Measurements from ENCODE around the gene DACT1. TPM values are rescaled to one million over a fixed set of nuclear protein-coding genes. Genes with fewer than 3 reads are reported as not detected.

The DACT1 gene
- total RNA-seq, 2 donors from 2014 or later = 11.3 to 15.1 TPM

DNA sequence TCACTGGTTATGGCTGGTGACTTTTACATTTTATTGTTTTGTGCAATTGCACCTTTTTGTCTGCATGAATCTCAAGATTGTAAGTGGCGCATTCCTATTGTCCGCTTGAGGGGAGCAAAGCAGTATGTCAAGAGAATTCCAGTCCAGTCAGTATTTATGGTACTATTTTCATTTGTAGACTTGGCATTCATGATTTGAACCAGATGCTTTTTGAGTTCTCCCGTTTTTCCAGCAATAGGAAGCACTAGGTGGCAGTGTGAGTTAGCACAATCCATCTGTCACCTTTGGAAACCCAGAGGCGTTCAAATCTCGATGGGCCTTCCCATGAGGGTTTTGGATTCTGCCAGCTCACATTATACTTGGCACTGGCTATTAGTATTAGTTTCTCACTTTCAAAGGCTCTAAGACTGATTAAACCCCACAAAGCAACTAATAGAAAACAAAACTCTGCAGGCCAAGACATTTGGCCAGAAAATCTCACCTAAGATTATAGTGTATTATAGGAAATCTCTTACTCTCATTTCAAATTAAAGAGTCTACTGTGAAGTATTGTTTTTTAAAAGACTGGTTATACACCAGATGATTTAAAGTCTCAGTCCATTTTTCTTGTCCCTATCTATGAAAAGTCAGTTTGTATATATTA lies 2.2 kb downstream of the DACT1 start:
- peaks cover 0 to 10% of the 10 kb centered on the region in 2 donors for H3K36me3 Mint-ChIP-seq (ENCODE audit: insufficient read depth in 2 of 2)
- peaks cover 63% of the 10 kb centered on the region for H3K4me1 Mint-ChIP-seq (ENCODE audit: low read depth)
- peaks cover 8% of the 10 kb centered on the region for H3K27me3 Mint-ChIP-seq (ENCODE audit: low read depth)
- no peaks in the 10 kb centered on the region for H3K9me3 Mint-ChIP-seq
- peak overlapping the region; percentile 28 for H3K27ac Mint-ChIP-seq
- peak overlapping the region; percentile 87 to 89 for H3K4me3 Mint-ChIP-seq
- ATAC-seq (replicated peaks in 1 of 2) = no peak
- peak in 1 of 2 donors; percentile 15 for DNase-seq

GRCh38 chr14:58640959-58641358 lies 3.2 kb downstream of the DACT1 start:
- Mint-ChIP-seq H3K36me3 (ENCODE audit: insufficient read depth in 2 of 2) (peaks cover 0 to 19% of the 10 kb centered on the region in 2 donors), H3K4me3 (peak overlapping the region; percentile 28 to 89), H3K27me3 (ENCODE audit: low read depth) (peaks cover 2% of the 10 kb centered on the region), H3K4me1 (ENCODE audit: low read depth) (peaks cover 56% of the 10 kb centered on the region), H3K27ac (no peak overlapping the region), H3K9me3 (no peaks in the 10 kb centered on the region)
- no peak for DNase-seq
- no peak for ATAC-seq (replicated peaks in 1 of 2)

DNA sequence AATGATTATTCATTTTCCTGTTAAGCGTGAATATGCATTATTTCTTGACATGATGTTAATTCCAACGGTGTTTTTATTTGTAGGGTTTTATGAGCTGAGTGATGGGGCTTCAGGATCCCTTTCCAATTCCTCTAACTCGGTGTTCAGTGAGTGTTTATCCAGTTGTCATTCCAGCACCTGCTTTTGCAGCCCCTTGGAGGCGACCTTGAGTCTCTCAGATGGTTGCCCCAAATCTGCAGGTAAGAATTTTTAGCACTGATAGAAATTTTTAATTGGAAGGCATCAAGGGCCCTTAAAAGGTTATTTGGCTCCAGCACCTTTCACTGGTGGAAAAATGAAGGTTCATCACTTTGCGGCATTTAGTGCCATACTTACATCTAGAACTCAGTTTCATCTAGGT lies 3.7 kb downstream of the DACT1 start:
- Mint-ChIP-seq H3K27ac (no peak overlapping the region), H3K4me1 (ENCODE audit: low read depth) (peaks cover 50% of the 10 kb centered on the region)
- ATAC-seq (replicated peaks in 1 of 2) = no peak

GRCh38 chr14:58643366-58643765 lies 5.6 kb downstream of the DACT1 start:
- no peaks in the 10 kb centered on the region for H3K9me3 Mint-ChIP-seq

More for the DNA sequence above, 3.7 kb downstream of the DACT1 start:
- no peak for DNase-seq
- peaks cover 0 to 20% of the 10 kb centered on the region in 2 donors for H3K36me3 Mint-ChIP-seq (ENCODE audit: insufficient read depth in 2 of 2)
- no peaks in the 10 kb centered on the region for H3K27me3 Mint-ChIP-seq (ENCODE audit: low read depth)
- no peak overlapping the region for H3K4me3 Mint-ChIP-seq
- no peaks in the 10 kb centered on the region for H3K9me3 Mint-ChIP-seq

DNA sequence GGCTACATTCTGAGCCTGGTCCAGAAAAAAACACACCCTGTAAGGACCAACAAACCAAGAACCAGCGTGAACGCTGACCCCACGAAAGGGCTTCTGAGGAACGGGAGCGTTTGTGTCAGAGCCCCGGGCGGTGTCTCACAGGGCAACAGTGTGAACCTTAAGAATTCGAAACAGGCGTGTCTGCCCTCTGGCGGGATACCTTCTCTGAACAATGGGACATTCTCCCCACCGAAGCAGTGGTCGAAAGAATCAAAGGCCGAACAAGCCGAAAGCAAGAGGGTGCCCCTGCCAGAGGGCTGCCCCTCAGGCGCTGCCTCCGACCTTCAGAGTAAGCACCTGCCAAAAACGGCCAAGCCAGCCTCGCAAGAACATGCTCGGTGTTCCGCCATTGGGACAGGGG lies 7.9 kb downstream of the DACT1 start:
- DNase-seq = no peak
- peaks cover 0 to 25% of the 10 kb centered on the region in 2 donors for H3K36me3 Mint-ChIP-seq (ENCODE audit: insufficient read depth in 2 of 2)
- H3K4me1 Mint-ChIP-seq (ENCODE audit: low read depth) = peaks cover 33% of the 10 kb centered on the region
- no peak overlapping the region for H3K27ac Mint-ChIP-seq
- H3K4me3 Mint-ChIP-seq = no peak overlapping the region
- no peaks in the 10 kb centered on the region for H3K27me3 Mint-ChIP-seq (ENCODE audit: low read depth)
- ATAC-seq (replicated peaks in 1 of 2) = no peak
- H3K9me3 Mint-ChIP-seq = no peaks in the 10 kb centered on the region

More at GRCh38 chr14:58643366-58643765, 5.6 kb downstream of the DACT1 start:
- Mint-ChIP-seq H3K4me3 (no peak overlapping the region), H3K27me3 (ENCODE audit: low read depth) (no peaks in the 10 kb centered on the region), H3K36me3 (ENCODE audit: insufficient read depth in 2 of 2) (peaks cover 0 to 26% of the 10 kb centered on the region in 2 donors), H3K27ac (no peak overlapping the region), H3K4me1 (ENCODE audit: low read depth) (peaks cover 45% of the 10 kb centered on the region)
- DNase-seq (no peak), ATAC-seq (replicated peaks in 1 of 2) (no peak)

GRCh38 chr14:58646479-58646878 lies 8.7 kb downstream of the DACT1 start:
- H3K27ac Mint-ChIP-seq = no peak overlapping the region
- H3K4me1 Mint-ChIP-seq (ENCODE audit: low read depth) = peaks cover 32% of the 10 kb centered on the region
- ATAC-seq (replicated peaks in 1 of 2) = no peak

GRCh38 chr14:58647777-58648176 lies 10.0 kb downstream of the DACT1 start:
- DNase-seq (no peak), ATAC-seq (replicated peaks in 1 of 2) (no peak)
- no peak overlapping the region for H3K4me3 Mint-ChIP-seq
- peaks cover 24% of the 10 kb centered on the region for H3K4me1 Mint-ChIP-seq (ENCODE audit: low read depth)
- no peak overlapping the region for H3K27ac Mint-ChIP-seq
- peaks cover 0 to 20% of the 10 kb centered on the region in 2 donors for H3K36me3 Mint-ChIP-seq (ENCODE audit: insufficient read depth in 2 of 2)
- H3K27me3 Mint-ChIP-seq (ENCODE audit: low read depth) = no peaks in the 10 kb centered on the region
- no peaks in the 10 kb centered on the region for H3K9me3 Mint-ChIP-seq

More at GRCh38 chr14:58646479-58646878, 8.7 kb downstream of the DACT1 start:
- DNase-seq = no peak
- Mint-ChIP-seq H3K36me3 (ENCODE audit: insufficient read depth in 2 of 2) (peaks cover 0 to 23% of the 10 kb centered on the region in 2 donors), H3K9me3 (no peaks in the 10 kb centered on the region), H3K4me3 (no peak overlapping the region), H3K27me3 (ENCODE audit: low read depth) (no peaks in the 10 kb centered on the region)

DNA sequence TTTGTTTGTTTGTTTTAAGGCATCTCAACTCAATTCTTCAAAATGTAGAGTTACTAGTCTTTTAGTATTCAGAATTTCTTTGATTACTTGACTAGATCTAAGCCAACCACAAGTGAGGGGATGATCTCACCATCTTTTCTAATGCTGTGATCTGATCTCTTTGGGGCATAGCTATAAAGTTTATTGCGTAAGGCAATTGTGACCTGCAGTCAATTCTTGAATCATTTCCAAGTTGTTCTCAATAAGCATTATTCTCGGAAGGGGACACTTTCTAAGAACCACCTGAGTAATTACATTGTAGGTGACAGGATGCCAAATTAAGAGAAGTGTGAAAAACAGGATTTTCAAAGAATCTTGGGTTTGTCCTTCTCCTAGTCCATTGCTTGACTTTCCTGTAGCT lies 13.1 kb downstream of the DACT1 start:
- Mint-ChIP-seq H3K9me3 (no peaks in the 10 kb centered on the region), H3K4me1 (ENCODE audit: low read depth) (peaks cover 14% of the 10 kb centered on the region), H3K36me3 (ENCODE audit: insufficient read depth in 2 of 2) (peaks cover 0 to 12% of the 10 kb centered on the region in 2 donors), H3K27ac (no peak overlapping the region), H3K27me3 (ENCODE audit: low read depth) (no peaks in the 10 kb centered on the region), H3K4me3 (no peak overlapping the region)
- DNase-seq (no peak), ATAC-seq (replicated peaks in 1 of 2) (peak; percentile 50 to 76)

GRCh38 chr14:58656671-58657411 lies 19.1 kb downstream of the DACT1 start:
- H3K9me3 Mint-ChIP-seq = no peaks in the 10 kb centered on the region
- H3K27ac Mint-ChIP-seq = no peak overlapping the region
- H3K4me1 Mint-ChIP-seq (ENCODE audit: low read depth) = peaks cover 17% of the 10 kb centered on the region
- no peak overlapping the region for H3K4me3 Mint-ChIP-seq
- H3K27me3 Mint-ChIP-seq (ENCODE audit: low read depth) = no peaks in the 10 kb centered on the region
- DNase-seq (no peak), ATAC-seq (replicated peaks in 1 of 2) (no peak)
- H3K36me3 Mint-ChIP-seq (ENCODE audit: insufficient read depth in 2 of 2) = peaks cover 0 to 9% of the 10 kb centered on the region in 2 donors

DNA sequence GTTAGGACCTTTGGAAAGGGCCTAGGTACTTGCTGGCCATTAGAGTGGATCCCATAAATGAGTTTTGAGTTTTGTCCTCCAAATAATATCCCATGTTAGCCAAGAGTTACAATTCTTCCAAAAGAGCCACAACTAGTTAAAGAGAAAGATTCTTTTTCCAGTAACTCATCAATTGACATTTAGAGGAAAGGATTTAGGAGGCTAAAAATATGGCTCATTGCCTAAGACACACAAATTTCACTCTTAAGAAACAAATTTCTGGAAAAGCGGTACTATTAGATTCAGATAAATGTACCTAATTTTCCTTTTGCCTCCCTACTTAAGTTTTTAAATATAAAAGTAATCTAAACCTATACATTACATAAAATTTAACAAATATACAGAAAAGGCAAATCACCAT lies 21.3 kb downstream of the DACT1 start:
- Mint-ChIP-seq H3K27me3 (ENCODE audit: low read depth) (no peaks in the 10 kb centered on the region), H3K4me1 (ENCODE audit: low read depth) (peaks cover 39% of the 10 kb centered on the region), H3K27ac (no peak overlapping the region), H3K9me3 (no peaks in the 10 kb centered on the region), H3K4me3 (no peak overlapping the region), H3K36me3 (ENCODE audit: insufficient read depth in 2 of 2) (peaks cover 0 to 9% of the 10 kb centered on the region in 2 donors)
- DNase-seq (no peak), ATAC-seq (replicated peaks in 1 of 2) (no peak)

- H3K27me3 Mint-ChIP-seq (ENCODE audit: low read depth) = no peaks in the 10 kb centered on the region
- no peak overlapping the region for H3K27ac Mint-ChIP-seq
- ATAC-seq (replicated peaks in 1 of 2) = no peak
- no peak overlapping the region for H3K4me3 Mint-ChIP-seq
- DNase-seq = no peak
- no peaks in the 10 kb centered on the region for H3K9me3 Mint-ChIP-seq
- peaks cover 0 to 9% of the 10 kb centered on the region in 2 donors for H3K36me3 Mint-ChIP-seq (ENCODE audit: insufficient read depth in 2 of 2)
- H3K4me1 Mint-ChIP-seq (ENCODE audit: low read depth) = peaks cover 45% of the 10 kb centered on the region
Measured at GRCh38 chr14:58659846-58660245, 22.1 kb downstream of the DACT1 start.

DNA sequence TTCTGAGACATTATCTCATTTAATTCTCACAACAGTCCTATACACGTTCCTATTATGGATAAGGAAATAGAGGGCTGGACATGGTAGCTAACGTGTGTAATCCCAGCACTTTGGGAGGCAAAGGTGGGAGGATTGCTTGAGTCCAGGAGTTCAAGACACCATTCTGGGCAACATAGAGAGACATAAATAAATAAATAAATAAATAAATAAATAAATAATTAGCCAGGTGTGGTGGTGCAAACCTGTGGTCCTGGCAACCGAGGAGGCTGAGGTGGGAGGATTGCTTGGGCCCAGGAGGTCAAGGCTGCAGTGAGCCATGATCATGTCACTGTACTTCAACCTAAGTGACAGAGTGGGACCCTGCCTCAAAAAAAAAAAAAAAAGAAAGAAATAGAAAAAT lies 22.6 kb downstream of the DACT1 start:
- DNase-seq (no peak), ATAC-seq (replicated peaks in 1 of 2) (no peak)
- Mint-ChIP-seq H3K4me1 (ENCODE audit: low read depth) (peaks cover 50% of the 10 kb centered on the region), H3K4me3 (no peak overlapping the region), H3K27me3 (ENCODE audit: low read depth) (no peaks in the 10 kb centered on the region), H3K9me3 (no peaks in the 10 kb centered on the region), H3K36me3 (ENCODE audit: insufficient read depth in 2 of 2) (peaks cover 0 to 8% of the 10 kb centered on the region in 2 donors), H3K27ac (no peak overlapping the region)

- no peaks in the 10 kb centered on the region for H3K9me3 Mint-ChIP-seq
- H3K36me3 Mint-ChIP-seq (ENCODE audit: insufficient read depth in 2 of 2) = no peaks in the 10 kb centered on the region
- H3K4me3 Mint-ChIP-seq = peak overlapping the region; percentile 26 to 27
- peak; percentile 38 to 47 for ATAC-seq (replicated peaks in 1 of 2)
- no peak for DNase-seq
- H3K4me1 Mint-ChIP-seq (ENCODE audit: low read depth) = peaks cover 56% of the 10 kb centered on the region
- H3K27me3 Mint-ChIP-seq (ENCODE audit: low read depth) = no peaks in the 10 kb centered on the region
- peak overlapping the region; percentile 78 for H3K27ac Mint-ChIP-seq
Measured at GRCh38 chr14:58662018-58662417, 24.3 kb downstream of the DACT1 start.
